HEK293 (cell line): ENCODE measurements around the gene HSD11B1.

Source experiments
- BCL11B ChIP-seq: fragments of 450-650 bp; formaldehyde crosslinking; IDR thresholded peaks from 2 replicates; pipeline ENCODE4 v1.5.1; 2016; ENCODE audit warnings: low read depth, missing biosample characterization, missing genetic modification characterization
- GLIS1 ChIP-seq: fragments of 450-650 bp; formaldehyde crosslinking; IDR thresholded peaks from 2 replicates; pipeline ENCODE4 v1.5.1; 2016; ENCODE audit warnings: missing biosample characterization, missing genetic modification characterization
- IKZF3 ChIP-seq: fragments of 450-650 bp; IDR thresholded peaks from 2 replicates; pipeline ENCODE4 v1.5.0; 2018; ENCODE audit warnings: missing biosample characterization, mild to moderate bottlenecking, missing genetic modification characterization, moderate library complexity
- KLF16 ChIP-seq: fragments of 450-650 bp; formaldehyde crosslinking; IDR thresholded peaks from 2 replicates; pipeline ENCODE4 v1.5.1; 2017; ENCODE audit warnings: missing biosample characterization, missing genetic modification characterization
- KLF9 ChIP-seq: fragments of 450-650 bp; formaldehyde crosslinking; IDR thresholded peaks from 2 replicates; pipeline ENCODE4 v1.5.1; 2016; ENCODE audit warnings: missing biosample characterization, missing genetic modification characterization, low read depth
- REPIN1 ChIP-seq: fragments of 450-650 bp; formaldehyde crosslinking; IDR thresholded peaks from 2 replicates; pipeline ENCODE4 v1.5.1; 2017; ENCODE audit warnings: missing biosample characterization, missing genetic modification characterization, low read depth
- SP2 ChIP-seq: fragments of 450-650 bp; formaldehyde crosslinking; IDR thresholded peaks from 2 replicates; pipeline ENCODE4 v1.5.1; 2016; ENCODE audit warnings: missing biosample characterization, missing genetic modification characterization
- SP3 ChIP-seq: fragments of 450-650 bp; formaldehyde crosslinking; IDR thresholded peaks from 2 replicates; pipeline ENCODE4 v1.5.1; 2016; ENCODE audit warnings: missing biosample characterization, missing genetic modification characterization
- YY2 ChIP-seq: fragments of 450-650 bp; formaldehyde crosslinking; IDR thresholded peaks from 2 replicates; pipeline ENCODE4 v1.5.1; 2016; ENCODE audit warnings: missing biosample characterization, missing genetic modification characterization
- ZEB2 ChIP-seq: fragments of 450-650 bp; formaldehyde crosslinking; IDR thresholded peaks from 2 replicates; pipeline ENCODE4 v1.5.1; 2016; ENCODE audit warnings: missing biosample characterization, missing genetic modification characterization
- ZNF133 ChIP-seq: fragments of 450-650 bp; formaldehyde crosslinking; IDR thresholded peaks from 2 replicates; pipeline ENCODE4 v1.5.1; 2016; ENCODE audit warnings: missing biosample characterization, missing genetic modification characterization
- ZNF221 ChIP-seq: fragments of 450-650 bp; formaldehyde crosslinking; IDR thresholded peaks from 2 replicates; pipeline ENCODE4 v1.5.1; 2017; ENCODE audit warnings: missing biosample characterization, missing genetic modification characterization, borderline replicate concordance
- ZNF335 ChIP-seq: fragments of 450-650 bp; formaldehyde crosslinking; conservative IDR thresholded peaks from 2 replicates; pipeline ENCODE4 v1.5.1; 2016; ENCODE audit warnings: missing biosample characterization, missing genetic modification characterization
- ZNF341 ChIP-seq: fragments of 450-650 bp; formaldehyde crosslinking; IDR thresholded peaks from 2 replicates; pipeline ENCODE4; 2016; ENCODE audit warnings: low read depth, missing biosample characterization, missing genetic modification characterization
- ZNF555 ChIP-seq: fragments of 450-650 bp; formaldehyde crosslinking; conservative IDR thresholded peaks from 2 replicates; pipeline ENCODE4 v1.5.1; 2017; ENCODE audit warnings: missing biosample characterization, mild to moderate bottlenecking, missing genetic modification characterization, inconsistent platforms
- ZNF558 ChIP-seq: fragments of 450-650 bp; formaldehyde crosslinking; IDR thresholded peaks from 2 replicates; pipeline ENCODE4 v1.5.1; 2016; ENCODE audit warnings: missing biosample characterization, missing genetic modification characterization
- ZNF571 ChIP-seq: fragments of 450-650 bp; formaldehyde crosslinking; IDR thresholded peaks from 2 replicates; pipeline ENCODE4 v1.5.0; 2017; ENCODE audit warnings: missing biosample characterization, missing genetic modification characterization
- ZNF654 ChIP-seq: fragments of 450-650 bp; formaldehyde crosslinking; IDR thresholded peaks from 2 replicates; pipeline ENCODE4 v1.5.1; 2016; ENCODE audit warnings: low read depth, missing biosample characterization, missing genetic modification characterization
- ZNF791 ChIP-seq: fragments of 450-650 bp; formaldehyde crosslinking; IDR thresholded peaks from 2 replicates; pipeline ENCODE4 v1.5.1; 2016; ENCODE audit warnings: missing biosample characterization, missing genetic modification characterization
- ZNF843 ChIP-seq: fragments of 450-650 bp; formaldehyde crosslinking; IDR thresholded peaks from 2 replicates; pipeline ENCODE4 v1.5.1; 2016; ENCODE audit warnings: missing biosample characterization, missing genetic modification characterization
- ZXDB ChIP-seq: fragments of 450-650 bp; formaldehyde crosslinking; IDR thresholded peaks from 2 replicates; pipeline ENCODE4 v1.5.1; 2016; ENCODE audit warnings: missing biosample characterization, missing genetic modification characterization
- TF ChIP-seq, protein P1 (sequence below): fragments of 450-650 bp; formaldehyde crosslinking; IDR thresholded peaks from 2 replicates; pipeline ENCODE4 v1.5.1; 2016; ENCODE audit warnings: missing biosample characterization, missing genetic modification characterization
- TF ChIP-seq, protein P2 (sequence below): fragments of 450-650 bp; formaldehyde crosslinking; IDR thresholded peaks from 2 replicates; pipeline ENCODE4 v1.5.1; 2016; ENCODE audit warnings: missing biosample characterization, missing genetic modification characterization
- TF ChIP-seq, protein P3 (sequence below): fragments of 450-650 bp; formaldehyde crosslinking; IDR thresholded peaks from 2 replicates; pipeline ENCODE4 v1.5.1; 2016; ENCODE audit warnings: missing biosample characterization, missing genetic modification characterization
- TF ChIP-seq, protein P4 (sequence below): fragments of 450-650 bp; formaldehyde crosslinking; IDR thresholded peaks from 2 replicates; pipeline ENCODE4 v1.5.1; 2016; ENCODE audit warnings: missing biosample characterization, missing genetic modification characterization
- TF ChIP-seq, protein P5 (sequence below): fragments of 450-650 bp; formaldehyde crosslinking; IDR thresholded peaks from 2 replicates; pipeline ENCODE4 v1.5.1; 2016; ENCODE audit warnings: missing biosample characterization, missing genetic modification characterization
- TF ChIP-seq, protein P6 (sequence below): fragments of 450-650 bp; formaldehyde crosslinking; IDR thresholded peaks from 2 replicates; pipeline ENCODE4 v1.5.1; 2017; ENCODE audit warnings: missing biosample characterization, missing genetic modification characterization

HSD11B1 gene

DNA sequence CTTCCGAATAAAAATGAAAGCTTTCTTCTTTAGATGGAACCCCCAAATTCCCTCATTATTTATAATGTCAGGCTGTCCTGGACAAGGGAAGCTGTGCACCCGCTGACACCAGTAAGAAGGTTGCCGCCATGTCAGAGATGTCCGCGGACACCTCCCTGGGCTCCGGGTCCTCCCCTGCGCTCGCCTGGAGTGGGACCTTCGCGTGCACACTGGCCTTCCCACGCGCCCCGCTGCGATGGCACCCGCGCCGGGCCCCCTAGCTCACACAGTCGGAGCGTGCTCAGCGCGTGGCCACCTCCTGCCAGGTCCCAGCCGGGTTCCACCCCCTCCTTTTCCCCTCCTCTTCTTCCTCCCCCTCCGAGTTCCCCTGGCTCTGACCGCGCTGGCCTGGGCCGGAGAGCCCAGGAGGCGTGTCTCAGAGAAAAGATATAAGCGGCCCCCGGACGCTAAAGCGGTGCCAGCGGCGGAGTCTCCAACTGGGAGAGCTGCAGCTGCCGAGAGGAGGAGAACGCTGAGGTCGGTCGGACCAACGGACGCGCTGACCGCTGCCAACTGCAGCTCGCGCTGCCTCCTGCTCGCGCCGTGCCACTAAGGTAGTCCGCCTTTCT, 29.6 kb upstream of the HSD11B1 start, which contains the start of gene G0S2 (continued):
- TF ChIP-seq, protein P1, sequence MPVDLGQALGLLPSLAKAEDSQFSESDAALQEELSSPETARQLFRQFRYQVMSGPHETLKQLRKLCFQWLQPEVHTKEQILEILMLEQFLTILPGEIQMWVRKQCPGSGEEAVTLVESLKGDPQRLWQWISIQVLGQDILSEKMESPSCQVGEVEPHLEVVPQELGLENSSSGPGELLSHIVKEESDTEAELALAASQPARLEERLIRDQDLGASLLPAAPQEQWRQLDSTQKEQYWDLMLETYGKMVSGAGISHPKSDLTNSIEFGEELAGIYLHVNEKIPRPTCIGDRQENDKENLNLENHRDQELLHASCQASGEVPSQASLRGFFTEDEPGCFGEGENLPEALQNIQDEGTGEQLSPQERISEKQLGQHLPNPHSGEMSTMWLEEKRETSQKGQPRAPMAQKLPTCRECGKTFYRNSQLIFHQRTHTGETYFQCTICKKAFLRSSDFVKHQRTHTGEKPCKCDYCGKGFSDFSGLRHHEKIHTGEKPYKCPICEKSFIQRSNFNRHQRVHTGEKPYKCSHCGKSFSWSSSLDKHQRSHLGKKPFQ (tag by site-specific recombination): 0 out of 2 replicates have a peak, but pooled peaks have one; percentile 15
- TF ChIP-seq ZEB2 (tag by site-specific recombination): peak; percentile 74
- TF ChIP-seq SP2 (tag by site-specific recombination): peak; percentile 49; the same call in 1 of the 2 replicates
- TF ChIP-seq, protein P2, sequence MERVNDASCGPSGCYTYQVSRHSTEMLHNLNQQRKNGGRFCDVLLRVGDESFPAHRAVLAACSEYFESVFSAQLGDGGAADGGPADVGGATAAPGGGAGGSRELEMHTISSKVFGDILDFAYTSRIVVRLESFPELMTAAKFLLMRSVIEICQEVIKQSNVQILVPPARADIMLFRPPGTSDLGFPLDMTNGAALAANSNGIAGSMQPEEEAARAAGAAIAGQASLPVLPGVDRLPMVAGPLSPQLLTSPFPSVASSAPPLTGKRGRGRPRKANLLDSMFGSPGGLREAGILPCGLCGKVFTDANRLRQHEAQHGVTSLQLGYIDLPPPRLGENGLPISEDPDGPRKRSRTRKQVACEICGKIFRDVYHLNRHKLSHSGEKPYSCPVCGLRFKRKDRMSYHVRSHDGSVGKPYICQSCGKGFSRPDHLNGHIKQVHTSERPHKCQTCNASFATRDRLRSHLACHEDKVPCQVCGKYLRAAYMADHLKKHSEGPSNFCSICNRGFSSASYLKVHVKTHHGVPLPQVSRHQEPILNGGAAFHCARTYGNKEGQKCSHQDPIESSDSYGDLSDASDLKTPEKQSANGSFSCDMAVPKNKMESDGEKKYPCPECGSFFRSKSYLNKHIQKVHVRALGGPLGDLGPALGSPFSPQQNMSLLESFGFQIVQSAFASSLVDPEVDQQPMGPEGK: peak; percentile 92
- TF ChIP-seq, protein P3, sequence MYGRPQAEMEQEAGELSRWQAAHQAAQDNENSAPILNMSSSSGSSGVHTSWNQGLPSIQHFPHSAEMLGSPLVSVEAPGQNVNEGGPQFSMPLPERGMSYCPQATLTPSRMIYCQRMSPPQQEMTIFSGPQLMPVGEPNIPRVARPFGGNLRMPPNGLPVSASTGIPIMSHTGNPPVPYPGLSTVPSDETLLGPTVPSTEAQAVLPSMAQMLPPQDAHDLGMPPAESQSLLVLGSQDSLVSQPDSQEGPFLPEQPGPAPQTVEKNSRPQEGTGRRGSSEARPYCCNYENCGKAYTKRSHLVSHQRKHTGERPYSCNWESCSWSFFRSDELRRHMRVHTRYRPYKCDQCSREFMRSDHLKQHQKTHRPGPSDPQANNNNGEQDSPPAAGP (tag by site-specific recombination): peak; percentile 50; the same call in 1 of the 2 replicates
- TF ChIP-seq GLIS1 (tag by site-specific recombination): peak; percentile 100
- TF ChIP-seq YY2 (tag by site-specific recombination): peak; percentile 33; the same call in 1 of the 2 replicates
- no peak for TF ChIP-seq ZNF654
- peak; percentile 61; the same call in 1 of the 2 replicates for TF ChIP-seq BCL11B (tag by site-specific recombination)
- no peak; the same call in 1 of the 2 replicates for TF ChIP-seq ZNF558 (tag by site-specific recombination)
- peak; percentile 84 for TF ChIP-seq ZNF335 (tag by site-specific recombination)
- TF ChIP-seq, protein P4, sequence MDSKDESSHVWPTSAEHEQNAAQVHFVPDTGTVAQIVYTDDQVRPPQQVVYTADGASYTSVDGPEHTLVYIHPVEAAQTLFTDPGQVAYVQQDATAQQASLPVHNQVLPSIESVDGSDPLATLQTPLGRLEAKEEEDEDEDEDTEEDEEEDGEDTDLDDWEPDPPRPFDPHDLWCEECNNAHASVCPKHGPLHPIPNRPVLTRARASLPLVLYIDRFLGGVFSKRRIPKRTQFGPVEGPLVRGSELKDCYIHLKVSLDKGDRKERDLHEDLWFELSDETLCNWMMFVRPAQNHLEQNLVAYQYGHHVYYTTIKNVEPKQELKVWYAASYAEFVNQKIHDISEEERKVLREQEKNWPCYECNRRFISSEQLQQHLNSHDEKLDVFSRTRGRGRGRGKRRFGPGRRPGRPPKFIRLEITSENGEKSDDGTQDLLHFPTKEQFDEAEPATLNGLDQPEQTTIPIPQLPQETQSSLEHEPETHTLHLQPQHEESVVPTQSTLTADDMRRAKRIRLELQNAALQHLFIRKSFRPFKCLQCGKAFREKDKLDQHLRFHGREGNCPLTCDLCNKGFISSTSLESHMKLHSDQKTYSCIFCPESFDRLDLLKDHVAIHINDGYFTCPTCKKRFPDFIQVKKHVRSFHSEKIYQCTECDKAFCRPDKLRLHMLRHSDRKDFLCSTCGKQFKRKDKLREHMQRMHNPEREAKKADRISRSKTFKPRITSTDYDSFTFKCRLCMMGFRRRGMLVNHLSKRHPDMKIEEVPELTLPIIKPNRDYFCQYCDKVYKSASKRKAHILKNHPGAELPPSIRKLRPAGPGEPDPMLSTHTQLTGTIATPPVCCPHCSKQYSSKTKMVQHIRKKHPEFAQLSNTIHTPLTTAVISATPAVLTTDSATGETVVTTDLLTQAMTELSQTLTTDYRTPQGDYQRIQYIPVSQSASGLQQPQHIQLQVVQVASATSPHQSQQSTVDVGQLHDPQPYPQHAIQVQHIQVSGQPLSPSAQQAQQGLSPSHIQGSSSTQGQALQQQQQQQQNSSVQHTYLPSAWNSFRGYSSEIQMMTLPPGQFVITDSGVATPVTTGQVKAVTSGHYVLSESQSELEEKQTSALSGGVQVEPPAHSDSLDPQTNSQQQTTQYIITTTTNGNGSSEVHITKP: peak; percentile 78
- TF ChIP-seq ZNF791 (tag by site-specific recombination): no peak
- no peak for TF ChIP-seq REPIN1 (tag by site-specific recombination)
- peak; percentile 66; the same call in 1 of the 2 replicates for TF ChIP-seq ZNF843 (tag by site-specific recombination)
- peak; percentile 93 for TF ChIP-seq ZNF133
- TF ChIP-seq KLF16 (tag by site-specific recombination): peak; percentile 68; the same call in 1 of the 2 replicates
- peak; percentile 35; the same call in 1 of the 2 replicates for TF ChIP-seq ZNF341 (tag by site-specific recombination)
- TF ChIP-seq ZNF555 (tag by site-specific recombination): no peak
- no peak for TF ChIP-seq ZNF571 (tag by site-specific recombination)
- TF ChIP-seq SP3 (tag by site-specific recombination): peak; percentile 54
- TF ChIP-seq, protein P5, sequence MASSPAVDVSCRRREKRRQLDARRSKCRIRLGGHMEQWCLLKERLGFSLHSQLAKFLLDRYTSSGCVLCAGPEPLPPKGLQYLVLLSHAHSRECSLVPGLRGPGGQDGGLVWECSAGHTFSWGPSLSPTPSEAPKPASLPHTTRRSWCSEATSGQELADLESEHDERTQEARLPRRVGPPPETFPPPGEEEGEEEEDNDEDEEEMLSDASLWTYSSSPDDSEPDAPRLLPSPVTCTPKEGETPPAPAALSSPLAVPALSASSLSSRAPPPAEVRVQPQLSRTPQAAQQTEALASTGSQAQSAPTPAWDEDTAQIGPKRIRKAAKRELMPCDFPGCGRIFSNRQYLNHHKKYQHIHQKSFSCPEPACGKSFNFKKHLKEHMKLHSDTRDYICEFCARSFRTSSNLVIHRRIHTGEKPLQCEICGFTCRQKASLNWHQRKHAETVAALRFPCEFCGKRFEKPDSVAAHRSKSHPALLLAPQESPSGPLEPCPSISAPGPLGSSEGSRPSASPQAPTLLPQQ (tag by site-specific recombination): peak; percentile 80
- TF ChIP-seq ZNF221 (tag by site-specific recombination): no peak
- TF ChIP-seq ZXDB (tag by site-specific recombination): peak; percentile 53; the same call in 1 of the 2 replicates
- TF ChIP-seq IKZF3 (tag by site-specific recombination): peak; percentile 63
- TF ChIP-seq KLF9 (tag by site-specific recombination): peak; percentile 53
- TF ChIP-seq, protein P6, sequence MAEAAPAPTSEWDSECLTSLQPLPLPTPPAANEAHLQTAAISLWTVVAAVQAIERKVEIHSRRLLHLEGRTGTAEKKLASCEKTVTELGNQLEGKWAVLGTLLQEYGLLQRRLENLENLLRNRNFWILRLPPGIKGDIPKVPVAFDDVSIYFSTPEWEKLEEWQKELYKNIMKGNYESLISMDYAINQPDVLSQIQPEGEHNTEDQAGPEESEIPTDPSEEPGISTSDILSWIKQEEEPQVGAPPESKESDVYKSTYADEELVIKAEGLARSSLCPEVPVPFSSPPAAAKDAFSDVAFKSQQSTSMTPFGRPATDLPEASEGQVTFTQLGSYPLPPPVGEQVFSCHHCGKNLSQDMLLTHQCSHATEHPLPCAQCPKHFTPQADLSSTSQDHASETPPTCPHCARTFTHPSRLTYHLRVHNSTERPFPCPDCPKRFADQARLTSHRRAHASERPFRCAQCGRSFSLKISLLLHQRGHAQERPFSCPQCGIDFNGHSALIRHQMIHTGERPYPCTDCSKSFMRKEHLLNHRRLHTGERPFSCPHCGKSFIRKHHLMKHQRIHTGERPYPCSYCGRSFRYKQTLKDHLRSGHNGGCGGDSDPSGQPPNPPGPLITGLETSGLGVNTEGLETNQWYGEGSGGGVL: peak; percentile 98
